ENCODE results near the gene GOLGA8S. TPM values are rescaled to one million over a fixed set of nuclear protein-coding genes. Genes with fewer than 3 reads are reported as not detected.
A peak's percentile ranks its signal among the peaks of the same experiment; 100 is the strongest.
"Not testable (repeated sequence)": the region's sequence is repeated elsewhere in the genome, so short reads cannot be mapped to it uniquely, and the experiment has no call there.

Gene GOLGA8S
- total RNA-seq, 1 experiment from 2014 or later, result 0.15 TPM

DNA sequence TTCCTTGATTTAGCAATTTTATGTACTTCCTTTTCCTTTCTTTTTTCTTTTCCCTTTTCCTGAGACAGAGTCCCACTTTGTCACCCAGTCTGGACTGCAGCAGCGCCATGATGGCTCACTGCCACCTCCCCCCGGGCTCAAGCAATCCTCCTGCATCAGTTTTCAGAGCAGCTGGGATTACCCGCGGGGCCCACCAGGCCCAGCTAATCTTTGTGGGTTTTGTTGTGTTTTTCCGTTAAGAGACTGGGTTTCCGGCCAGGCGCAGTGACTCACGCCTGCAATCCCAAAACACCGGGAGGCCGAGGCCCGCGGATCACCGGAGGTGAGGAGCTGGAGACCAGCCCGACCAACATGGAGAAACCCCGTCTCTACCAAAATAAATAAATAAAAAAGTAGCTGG lies 17.7 kb downstream of the GOLGA8S start:
- BruUV-seq (replicated peaks), result no TSS peak
- Histone ChIP-seq H3K4me1 (ENCODE audit: control insufficient read depth, insufficient read depth, low read length) (no peaks in the 10 kb centered on the region), H3K27me3 (ENCODE audit: control insufficient read depth, insufficient read depth, low read length) (no peaks in the 10 kb centered on the region; the same call in 1 of the 2 replicates), H3K27ac (ENCODE audit: low read length) (no peak overlapping the region), H3K4me3 (ENCODE audit: low read depth in 2 of 2, low read length in 2 of 2) (no peak overlapping the region), H3K9me3 (ENCODE audit: control insufficient read depth, insufficient read depth, low read depth, low read length) (no peaks in the 10 kb centered on the region), H3K36me3 (ENCODE audit: control insufficient read depth, insufficient read depth, low read length) (no peaks in the 10 kb centered on the region)
- POLR2A ChIA-PET, result no interaction called here
- TF ChIP-seq TCF7L2 (IDR thresholded peaks at IDR 0.05; ENCODE audit: low read depth, low read length) (no peak), POLR2AphosphoS5 (IDR thresholded peaks at IDR 0.05; ENCODE audit: low read depth, low read length) (no peak), SIN3A (IDR thresholded peaks at IDR 0.05; ENCODE audit: borderline replicate concordance, insufficient read depth, low read depth, low read length) (no peak)
- TF ChIP-seq, protein P1, sequence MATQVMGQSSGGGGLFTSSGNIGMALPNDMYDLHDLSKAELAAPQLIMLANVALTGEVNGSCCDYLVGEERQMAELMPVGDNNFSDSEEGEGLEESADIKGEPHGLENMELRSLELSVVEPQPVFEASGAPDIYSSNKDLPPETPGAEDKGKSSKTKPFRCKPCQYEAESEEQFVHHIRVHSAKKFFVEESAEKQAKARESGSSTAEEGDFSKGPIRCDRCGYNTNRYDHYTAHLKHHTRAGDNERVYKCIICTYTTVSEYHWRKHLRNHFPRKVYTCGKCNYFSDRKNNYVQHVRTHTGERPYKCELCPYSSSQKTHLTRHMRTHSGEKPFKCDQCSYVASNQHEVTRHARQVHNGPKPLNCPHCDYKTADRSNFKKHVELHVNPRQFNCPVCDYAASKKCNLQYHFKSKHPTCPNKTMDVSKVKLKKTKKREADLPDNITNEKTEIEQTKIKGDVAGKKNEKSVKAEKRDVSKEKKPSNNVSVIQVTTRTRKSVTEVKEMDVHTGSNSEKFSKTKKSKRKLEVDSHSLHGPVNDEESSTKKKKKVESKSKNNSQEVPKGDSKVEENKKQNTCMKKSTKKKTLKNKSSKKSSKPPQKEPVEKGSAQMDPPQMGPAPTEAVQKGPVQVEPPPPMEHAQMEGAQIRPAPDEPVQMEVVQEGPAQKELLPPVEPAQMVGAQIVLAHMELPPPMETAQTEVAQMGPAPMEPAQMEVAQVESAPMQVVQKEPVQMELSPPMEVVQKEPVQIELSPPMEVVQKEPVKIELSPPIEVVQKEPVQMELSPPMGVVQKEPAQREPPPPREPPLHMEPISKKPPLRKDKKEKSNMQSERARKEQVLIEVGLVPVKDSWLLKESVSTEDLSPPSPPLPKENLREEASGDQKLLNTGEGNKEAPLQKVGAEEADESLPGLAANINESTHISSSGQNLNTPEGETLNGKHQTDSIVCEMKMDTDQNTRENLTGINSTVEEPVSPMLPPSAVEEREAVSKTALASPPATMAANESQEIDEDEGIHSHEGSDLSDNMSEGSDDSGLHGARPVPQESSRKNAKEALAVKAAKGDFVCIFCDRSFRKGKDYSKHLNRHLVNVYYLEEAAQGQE (IDR thresholded peaks at IDR 0.05; ENCODE audit: insufficient read depth in 1 of 2, low read depth in 2 of 2, low read length in 1 of 2), result no peak
- TF ChIP-seq, protein P2, sequence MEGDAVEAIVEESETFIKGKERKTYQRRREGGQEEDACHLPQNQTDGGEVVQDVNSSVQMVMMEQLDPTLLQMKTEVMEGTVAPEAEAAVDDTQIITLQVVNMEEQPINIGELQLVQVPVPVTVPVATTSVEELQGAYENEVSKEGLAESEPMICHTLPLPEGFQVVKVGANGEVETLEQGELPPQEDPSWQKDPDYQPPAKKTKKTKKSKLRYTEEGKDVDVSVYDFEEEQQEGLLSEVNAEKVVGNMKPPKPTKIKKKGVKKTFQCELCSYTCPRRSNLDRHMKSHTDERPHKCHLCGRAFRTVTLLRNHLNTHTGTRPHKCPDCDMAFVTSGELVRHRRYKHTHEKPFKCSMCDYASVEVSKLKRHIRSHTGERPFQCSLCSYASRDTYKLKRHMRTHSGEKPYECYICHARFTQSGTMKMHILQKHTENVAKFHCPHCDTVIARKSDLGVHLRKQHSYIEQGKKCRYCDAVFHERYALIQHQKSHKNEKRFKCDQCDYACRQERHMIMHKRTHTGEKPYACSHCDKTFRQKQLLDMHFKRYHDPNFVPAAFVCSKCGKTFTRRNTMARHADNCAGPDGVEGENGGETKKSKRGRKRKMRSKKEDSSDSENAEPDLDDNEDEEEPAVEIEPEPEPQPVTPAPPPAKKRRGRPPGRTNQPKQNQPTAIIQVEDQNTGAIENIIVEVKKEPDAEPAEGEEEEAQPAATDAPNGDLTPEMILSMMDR (IDR thresholded peaks at IDR 0.05), result no peak
- peak; percentile 63; the same call in 1 of the 2 replicates for ATAC-seq
- CTCF ChIA-PET, result no interaction called here
- in situ Hi-C loops (cut with HindIII; ENCODE audit: low pct_unique_long_range_greater_than_20kb, low sequenced_read_pairs) (no loop called here), intact Hi-C loops (cut with micrococcal nuclease; ENCODE audit: unreplicated experiment) (no loop called here)
- DNase-seq (ENCODE audit: low read depth, low spot score), result no peak

DNA sequence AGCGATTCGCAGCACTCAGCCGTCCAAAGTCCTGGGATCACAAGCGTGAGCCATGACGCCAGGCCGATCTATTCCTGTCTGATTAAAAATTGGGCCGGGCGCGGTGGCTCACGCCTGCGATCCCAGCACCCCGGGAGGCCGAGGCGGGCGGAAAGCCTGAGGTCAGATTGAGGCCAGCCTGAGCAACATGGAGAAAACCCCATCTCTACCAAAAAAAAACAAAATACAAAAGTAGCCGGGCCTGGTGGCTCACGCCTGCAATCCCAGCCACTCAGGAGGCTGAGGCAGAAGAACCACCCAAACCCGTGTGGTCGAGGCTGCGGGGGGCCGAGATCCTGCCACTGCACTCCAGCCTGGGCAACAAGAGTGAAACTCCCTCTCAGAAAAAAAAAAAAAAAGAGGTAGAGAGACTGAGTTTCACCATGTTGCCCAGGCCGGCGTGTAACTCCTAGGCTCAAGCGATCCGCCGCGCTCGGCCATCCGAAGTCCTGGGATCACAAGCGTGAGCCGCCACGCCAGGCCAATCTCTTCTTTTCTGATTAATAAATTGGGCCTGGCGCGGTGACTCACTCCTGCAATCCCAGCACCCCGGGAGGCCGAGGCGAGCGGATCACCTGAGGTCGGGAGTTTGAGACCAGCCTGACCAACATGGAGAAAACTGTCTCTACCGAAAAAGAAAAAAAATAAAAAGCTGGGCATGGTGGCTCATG lies 18.5 kb downstream of the GOLGA8S start:
- POLR2A ChIA-PET; H3K27ac ChIP-seq (ENCODE audit: low read length); BruUV-seq (replicated peaks); intact Hi-C loops (cut with micrococcal nuclease; ENCODE audit: unreplicated experiment); DNase-seq (ENCODE audit: low read depth, low spot score); H3K36me3 ChIP-seq (ENCODE audit: control insufficient read depth, insufficient read depth, low read length); H3K9me3 ChIP-seq (ENCODE audit: control insufficient read depth, insufficient read depth, low read depth, low read length); H3K4me1 ChIP-seq (ENCODE audit: control insufficient read depth, insufficient read depth, low read length); CTCF ChIA-PET; H3K4me3 ChIP-seq (ENCODE audit: low read depth in 2 of 2, low read length in 2 of 2); ATAC-seq; in situ Hi-C loops (cut with HindIII; ENCODE audit: low pct_unique_long_range_greater_than_20kb, low sequenced_read_pairs); H3K27me3 ChIP-seq (ENCODE audit: control insufficient read depth, insufficient read depth, low read length): not testable (repeated sequence)

DNA sequence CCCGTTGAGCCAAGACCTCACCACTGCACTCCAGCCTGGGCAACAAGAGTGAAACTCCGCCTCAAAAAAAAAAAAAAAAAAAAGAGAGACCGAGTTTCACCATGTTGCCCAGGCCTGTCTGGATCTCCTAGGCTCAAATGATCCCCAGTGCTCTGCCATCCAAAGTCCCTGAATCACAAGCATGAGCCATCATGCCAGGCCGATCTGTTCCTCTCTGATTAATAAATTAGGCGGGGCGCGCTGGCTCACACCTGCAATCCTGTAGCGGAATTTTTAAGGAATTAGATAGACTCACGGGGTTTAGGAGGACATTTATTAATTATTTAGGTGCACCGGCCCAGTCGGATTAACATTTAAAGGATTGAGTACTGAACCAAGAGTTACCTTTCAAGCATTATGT lies 19.7 kb downstream of the GOLGA8S start:
- H3K9me3 ChIP-seq (ENCODE audit: control insufficient read depth, insufficient read depth, low read depth, low read length); H3K27me3 ChIP-seq (ENCODE audit: control insufficient read depth, insufficient read depth, low read length); POLR2A ChIA-PET; H3K27ac ChIP-seq (ENCODE audit: low read length); ATAC-seq; H3K4me3 ChIP-seq (ENCODE audit: low read depth in 2 of 2, low read length in 2 of 2); BruUV-seq (replicated peaks); DNase-seq (ENCODE audit: low read depth, low spot score); H3K4me1 ChIP-seq (ENCODE audit: control insufficient read depth, insufficient read depth, low read length); H3K36me3 ChIP-seq (ENCODE audit: control insufficient read depth, insufficient read depth, low read length); intact Hi-C loops (cut with micrococcal nuclease; ENCODE audit: unreplicated experiment); in situ Hi-C loops (cut with HindIII; ENCODE audit: low pct_unique_long_range_greater_than_20kb, low sequenced_read_pairs): not testable (repeated sequence)
- CTCF ChIA-PET, result interaction anchor here (0.9 kb wide), 1 partner anchor 116 kb away, joined by 4 read pairs; no protein-coding TSS in a partner anchor

DNA sequence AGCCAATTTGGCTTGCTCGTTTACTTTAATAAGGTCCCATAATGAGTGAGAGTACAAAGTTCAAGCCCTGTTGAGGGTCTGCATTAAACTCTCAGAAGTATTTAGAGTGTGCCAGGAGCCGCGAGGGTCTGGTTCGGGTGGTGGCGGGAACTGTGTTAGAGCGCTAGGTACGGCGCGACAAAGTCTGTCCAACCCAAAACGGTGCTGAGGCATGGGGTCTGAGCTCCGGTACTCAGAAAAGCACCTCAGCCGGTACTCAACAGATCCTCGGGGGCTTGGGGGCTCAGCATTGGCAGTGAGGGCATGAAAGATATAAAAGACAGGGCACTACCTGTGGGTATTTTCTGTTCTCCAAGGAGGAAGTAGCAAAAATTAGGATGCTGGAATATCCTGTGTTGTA lies 24.4 kb downstream of the GOLGA8S start:
- intact Hi-C loops (cut with micrococcal nuclease; ENCODE audit: unreplicated experiment); POLR2A ChIA-PET; BruUV-seq (replicated peaks): not testable (repeated sequence)

DNA sequence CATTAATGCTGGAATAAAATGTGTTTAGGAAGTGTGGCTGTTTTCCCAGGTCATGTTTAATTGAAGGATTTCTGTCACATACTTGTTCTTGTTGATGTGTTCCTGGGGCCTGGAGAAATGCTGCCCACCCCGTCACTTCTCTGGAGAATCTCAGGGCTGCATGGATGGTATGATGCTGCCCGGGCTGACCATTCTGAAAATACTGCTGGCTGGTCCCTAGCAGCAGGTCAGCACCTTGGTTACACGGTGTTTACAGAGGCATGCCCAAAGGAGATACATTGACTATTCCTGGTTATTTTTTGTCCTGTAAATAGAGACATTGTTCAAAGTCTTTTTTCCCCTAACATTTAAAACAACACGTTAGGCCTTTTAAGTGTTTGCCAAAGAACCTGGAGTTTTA lies 26.2 kb downstream of the GOLGA8S start:
- H3K4me3 ChIP-seq (ENCODE audit: low read depth in 2 of 2, low read length in 2 of 2); CTCF ChIA-PET; intact Hi-C loops (cut with micrococcal nuclease; ENCODE audit: unreplicated experiment); in situ Hi-C loops (cut with HindIII; ENCODE audit: low pct_unique_long_range_greater_than_20kb, low sequenced_read_pairs); H3K27ac ChIP-seq (ENCODE audit: low read length); H3K9me3 ChIP-seq (ENCODE audit: control insufficient read depth, insufficient read depth, low read depth, low read length); ATAC-seq; DNase-seq (ENCODE audit: low read depth, low spot score); H3K27me3 ChIP-seq (ENCODE audit: control insufficient read depth, insufficient read depth, low read length); BruUV-seq (replicated peaks); H3K4me1 ChIP-seq (ENCODE audit: control insufficient read depth, insufficient read depth, low read length); POLR2A ChIA-PET; H3K36me3 ChIP-seq (ENCODE audit: control insufficient read depth, insufficient read depth, low read length): not testable (repeated sequence)

More for the DNA sequence above, 24.4 kb downstream of the GOLGA8S start:
- in situ Hi-C loops (cut with HindIII; ENCODE audit: low pct_unique_long_range_greater_than_20kb, low sequenced_read_pairs); H3K4me3 ChIP-seq (ENCODE audit: low read depth in 2 of 2, low read length in 2 of 2); H3K9me3 ChIP-seq (ENCODE audit: control insufficient read depth, insufficient read depth, low read depth, low read length); DNase-seq (ENCODE audit: low read depth, low spot score); H3K4me1 ChIP-seq (ENCODE audit: control insufficient read depth, insufficient read depth, low read length); H3K36me3 ChIP-seq (ENCODE audit: control insufficient read depth, insufficient read depth, low read length); ATAC-seq; CTCF ChIA-PET; H3K27ac ChIP-seq (ENCODE audit: low read length); H3K27me3 ChIP-seq (ENCODE audit: control insufficient read depth, insufficient read depth, low read length): not testable (repeated sequence)
